H1 (cell line): ENCODE measurements around the gene MACROD2.

Experiments used
- ATF2 ChIP-seq: IDR thresholded peaks from 2 replicates; pipeline ENCODE4 v1.6.1; 2012; ENCODE audit warnings: low read length, inconsistent platforms
- BCL11A ChIP-seq, 2 experiments: IDR thresholded peaks; one replicate each; pipeline ENCODE4 v1.6.1; 2011; ENCODE audit warnings: low read depth in 2 of 2, low read length in 2 of 2, mild to moderate bottlenecking in 2 of 2
- CEBPB ChIP-seq: IDR thresholded peaks from 2 replicates; pipeline ENCODE4 v1.6.1; 2012; ENCODE audit warnings: low read depth, low read length
- CHD1 ChIP-seq: IDR thresholded peaks from 2 replicates; pipeline ENCODE4 v1.6.1; 2012; ENCODE audit warnings: low read depth, low read length, improper control_type of control experiment
- CTCF ChIP-seq, 3 experiments: IDR thresholded peaks; 1 replicate in 2 of 3; 2 replicates in 1 of 3; pipeline versions ENCODE4 v1.5.1 to v1.6.1; 2011; ENCODE audit warnings: low read length in 3 of 3, mild to moderate bottlenecking in 3 of 3, inconsistent platforms in 2 of 3, low read depth in 1 of 3, moderate library complexity in 1 of 3; ENCODE audit not compliant: insufficient read depth in 1 of 3; ENCODE audit errors: control extremely low read depth in 1 of 3
- POLR2A ChIP-seq, 2 experiments: IDR thresholded peaks; 1 replicate in 1 of 2; 2 replicates in 1 of 2; pipeline ENCODE4 v1.6.1; 2011; ENCODE audit warnings: low read depth in 2 of 2, low read length in 2 of 2, mild to moderate bottlenecking in 2 of 2; ENCODE audit errors: control extremely low read depth in 1 of 2
- SP1 ChIP-seq: IDR thresholded peaks from 2 replicates; pipeline ENCODE4 v1.6.1; 2011; ENCODE audit warnings: low read depth, low read length
- SP4 ChIP-seq: IDR thresholded peaks from 2 replicates; pipeline ENCODE4 v1.6.1; 2012; ENCODE audit warnings: low read length, inconsistent platforms

GRCh38 chr20:14126856-14127255 lies 131.5 kb downstream of the MACROD2 start:
- no peak for TF ChIP-seq SP4
- no peak for TF ChIP-seq SP1
- no peak for TF ChIP-seq ATF2
- no peak for TF ChIP-seq POLR2A (IDR thresholded peaks at IDR 0.05; ENCODE audit: control extremely low read depth in 1 of 2, low read depth in 2 of 2, low read length in 2 of 2)
- no peak for TF ChIP-seq CTCF (IDR thresholded peaks at IDR 0.05; ENCODE audit: control extremely low read depth in 1 of 3, insufficient read depth in 1 of 3, low read depth in 1 of 3, low read length in 3 of 3)
- no peak for TF ChIP-seq CEBPB
- no peak for TF ChIP-seq BCL11A (IDR thresholded peaks at IDR 0.05; ENCODE audit: low read depth in 2 of 2, low read length in 2 of 2)
- TF ChIP-seq CHD1, result no peak
